DOHH2 (cell line): ENCODE data around the gene MRPS7.

Experiments used
- H3F3A ChIP-seq: fragments of 200-600 bp; sonication (generic), shearing (Covaris generic); 2 replicates; pipeline ENCODE4 v1.6.0; 2016; ENCODE audit warnings: antibody characterized with exemption, mild to moderate bottlenecking; ENCODE audit not compliant: control insufficient read depth, insufficient read depth
- H3K27ac ChIP-seq: fragments of 200-600 bp; sonication (generic); 2 replicates; pipeline ENCODE4 v1.5.1; 2014; ENCODE audit warnings: low read depth, mild to moderate bottlenecking, low read length, moderate library complexity
- H3K27me3 ChIP-seq: fragments of 200-600 bp; sonication (generic); 2 replicates; pipeline ENCODE4 v1.6.1; 2014; ENCODE audit warnings: mild to moderate bottlenecking, low read length, mixed read lengths; ENCODE audit not compliant: control insufficient read depth
- H3K36me3 ChIP-seq: fragments of 200-600 bp; sonication (generic); 2 replicates; pipeline ENCODE4 v1.6.1; 2014; ENCODE audit warnings: mild to moderate bottlenecking, low read length, moderate library complexity, mixed read lengths; ENCODE audit not compliant: control insufficient read depth
- H3K4me1 ChIP-seq: fragments of 200-600 bp; sonication (generic); 2 replicates; pipeline ENCODE4 v1.6.1; 2014; ENCODE audit warnings: mild to moderate bottlenecking, low read length, mixed read lengths; ENCODE audit not compliant: control insufficient read depth
- H3K4me2 ChIP-seq: fragments of 200-600 bp; sonication (generic); 2 replicates; pipeline ENCODE4 v1.6.0; 2014; ENCODE audit warnings: mild to moderate bottlenecking, low read length, moderate library complexity
- H3K4me3 ChIP-seq: fragments of 200-600 bp; sonication (generic); 2 replicates; pipeline ENCODE4 v1.5.1; 2014; ENCODE audit warnings: mild to moderate bottlenecking, low read length, mixed read lengths
- H3K79me2 ChIP-seq: fragments of 200-600 bp; sonication (generic); 2 replicates; pipeline ENCODE4 v1.6.1; 2014; ENCODE audit warnings: mild to moderate bottlenecking, low read length, mixed read lengths; ENCODE audit not compliant: control insufficient read depth
- H3K9me2 ChIP-seq: fragments of 200-600 bp; sonication (generic); replicated peaks from 2 replicates; pipeline ENCODE4 v1.6.1; 2014; ENCODE audit warnings: mild to moderate bottlenecking, low read length, mixed read lengths; ENCODE audit not compliant: control insufficient read depth
- H3K9me3 ChIP-seq: fragments of 200-600 bp; sonication (generic); 2 replicates; pipeline ENCODE4 v1.6.1; 2014; ENCODE audit warnings: antibody characterized with exemption, low read length, mixed read lengths; ENCODE audit not compliant: control insufficient read depth, insufficient read depth
- H4K20me1 ChIP-seq: fragments of 200-600 bp; sonication (generic); 2 replicates; pipeline ENCODE4 v1.6.0; 2014; ENCODE audit warnings: low read depth, mild to moderate bottlenecking, antibody characterized with exemption, low read length, moderate library complexity; ENCODE audit not compliant: control insufficient read depth, insufficient read depth
- CTCF ChIP-seq: fragments of 200-600 bp; sonication (generic); IDR thresholded peaks from one replicate; pipeline ENCODE4 v1.5.1; 2014; ENCODE audit warnings: antibody characterized with exemption, mild to moderate bottlenecking, low read depth, low read length; ENCODE audit not compliant: poor library complexity, severe bottlenecking
- EZH2phosphoT487 ChIP-seq: fragments of 200-600 bp; sonication (generic); IDR thresholded peaks from 2 replicates; pipeline ENCODE4 v1.6.1; 2017; ENCODE audit warnings: borderline replicate concordance, mild to moderate bottlenecking, antibody characterized with exemption, low read length, moderate library complexity, mixed read lengths

The MRPS7 gene

GRCh38 chr17:75241502-75241901, 20.2 kb upstream of the MRPS7 start:
- H3K27me3 ChIP-seq, result no peaks in the 10 kb centered on the region
- no peak overlapping the region for H3K27ac ChIP-seq
- H3K4me1 ChIP-seq, result peaks cover 39% of the 10 kb centered on the region
- H3K79me2 ChIP-seq, result peaks cover 1% of the 10 kb centered on the region
- no peaks in the 10 kb centered on the region for H3K9me2 ChIP-seq
- peaks cover 96% of the 10 kb centered on the region for H3K36me3 ChIP-seq
- H3F3A ChIP-seq, result peaks cover 5% of the 10 kb centered on the region; the same call in 1 of the 2 replicates
- H3K4me3 ChIP-seq, result no peak overlapping the region
- no peak for TF ChIP-seq CTCF
- no peaks in the 10 kb centered on the region for H3K9me3 ChIP-seq
- H3K4me2 ChIP-seq, result no peak overlapping the region
- H4K20me1 ChIP-seq, result peaks cover 4% of the 10 kb centered on the region; the same call in 1 of the 2 replicates

- TF ChIP-seq CTCF (no peak), EZH2phosphoT487 (no peak)
- peaks cover 94% of the 10 kb centered on the region for H3K36me3 ChIP-seq
- peaks cover 6% of the 10 kb centered on the region for H3K79me2 ChIP-seq
- no peaks in the 10 kb centered on the region for H3K9me3 ChIP-seq
- no peak overlapping the region for H3K27ac ChIP-seq
- H3K4me1 ChIP-seq, result peaks cover 41% of the 10 kb centered on the region
- no peak overlapping the region for H3K4me3 ChIP-seq
- H3K9me2 ChIP-seq, result no peaks in the 10 kb centered on the region
- peaks cover 4% of the 10 kb centered on the region; the same call in 1 of the 2 replicates for H4K20me1 ChIP-seq
- no peak overlapping the region for H3K4me2 ChIP-seq
- no peaks in the 10 kb centered on the region for H3K27me3 ChIP-seq
- peaks cover 5% of the 10 kb centered on the region; the same call in 1 of the 2 replicates for H3F3A ChIP-seq
Observed at GRCh38 chr17:75241996-75242460, 19.7 kb upstream of the MRPS7 start.

GRCh38 chr17:75242461-75243042, 19.1 kb upstream of the MRPS7 start:
- H3K4me1 ChIP-seq, result peaks cover 41% of the 10 kb centered on the region
- H3K9me3 ChIP-seq, result no peaks in the 10 kb centered on the region
- TF ChIP-seq CTCF (no peak), EZH2phosphoT487 (no peak)
- no peak overlapping the region for H3K4me2 ChIP-seq
- no peak overlapping the region for H3K4me3 ChIP-seq
- peaks cover 91% of the 10 kb centered on the region for H3K36me3 ChIP-seq
- H3K9me2 ChIP-seq, result no peaks in the 10 kb centered on the region
- no peak overlapping the region for H3K27ac ChIP-seq
- H4K20me1 ChIP-seq, result peaks cover 4% of the 10 kb centered on the region; the same call in 1 of the 2 replicates
- no peaks in the 10 kb centered on the region for H3K27me3 ChIP-seq
- H3K79me2 ChIP-seq, result peaks cover 9% of the 10 kb centered on the region
- peaks cover 5% of the 10 kb centered on the region; the same call in 1 of the 2 replicates for H3F3A ChIP-seq
